Measurements from ENCODE around the gene ALPK3. TPM values are rescaled to one million over a fixed set of nuclear protein-coding genes. Genes with fewer than 3 reads are reported as not detected.

Gene ALPK3
- total RNA-seq, 1 experiment from 2014 or later: 17.7 TPM

GRCh38 chr15:84840255-84840654 lies 23.1 kb downstream of the ALPK3 start:
- no peak overlapping the region for H3T11ph ChIP-seq (ENCODE audit: low read length)
- no peak overlapping the region for H2AK5ac ChIP-seq (ENCODE audit: insufficient read length, low read length)
- no peak overlapping the region for H3K56ac ChIP-seq (ENCODE audit: insufficient read length, low read depth, low read length)
- H3K79me2 ChIP-seq (ENCODE audit: insufficient read depth, low read length): no peaks in the 10 kb centered on the region
- no peak overlapping the region for H3K23ac ChIP-seq (ENCODE audit: insufficient read length, low read depth, low read length)
- H2AFZ ChIP-seq (ENCODE audit: low read length): no peak overlapping the region
- no peak overlapping the region for H2BK5ac ChIP-seq (ENCODE audit: insufficient read length, low read length)
- no peak overlapping the region for H4K5ac ChIP-seq (ENCODE audit: insufficient read length, low read depth, low read length)
- H3K4me1 Mint-ChIP-seq: peaks cover 5% of the 10 kb centered on the region in 2 experiments; a peak in 2 of 4 replicates
- H3K27me3 ChIP-seq (ENCODE audit: insufficient read depth, low read length): no peaks in the 10 kb centered on the region
- H3K4me2 ChIP-seq (ENCODE audit: insufficient read depth, insufficient read length, low read length): no peak overlapping the region
- H2BK12ac ChIP-seq (ENCODE audit: insufficient read length, low read depth, low read length): no peak overlapping the region
- H3K4me3 Mint-ChIP-seq: no peak overlapping the region
- no peak overlapping the region for H4K91ac ChIP-seq (ENCODE audit: insufficient read length, low read depth, low read length)
- H4K20me1 ChIP-seq (ENCODE audit: control insufficient read depth, insufficient read depth, insufficient read length): no peaks in the 10 kb centered on the region
- H3K4ac ChIP-seq (ENCODE audit: low read depth, low read length): no peak overlapping the region
- no peaks in the 10 kb centered on the region for H3K27me3 Mint-ChIP-seq (ENCODE audit: low read depth)
- no peak overlapping the region for H2BK120ac ChIP-seq (ENCODE audit: low read depth, low read length, poor library complexity, severe bottlenecking)
- no CpG with 5 or more reads among the region's 10 CpGs for WGBS (ENCODE audit: extremely low coverage, insufficient read length, low lambda C conversion rate)
- H3K9me3 ChIP-seq (ENCODE audit: control insufficient read depth, low read depth, low read length): no peaks in the 10 kb centered on the region
- no peaks in the 10 kb centered on the region for H3K4me1 ChIP-seq (ENCODE audit: insufficient read depth, low read length)
- no peak overlapping the region for H3K18ac ChIP-seq (ENCODE audit: insufficient read length, low read depth, low read length)
- no peaks in the 10 kb centered on the region; a peak in 1 of 5 replicates for H3K9me3 Mint-ChIP-seq
- no peak overlapping the region for H3K14ac ChIP-seq (ENCODE audit: insufficient read depth, low read length)
- H3K23me2 ChIP-seq (ENCODE audit: insufficient read length, low read depth, low read length, poor library complexity, severe bottlenecking): no peaks in the 10 kb centered on the region
- no peak overlapping the region for H3K27ac ChIP-seq (ENCODE audit: insufficient read length, low read depth, low read length)
- H3K36me3 Mint-ChIP-seq (ENCODE audit: insufficient read depth in 1 of 3, low read depth in 3 of 3): peaks cover 0 to 19% (median 2%) of the 10 kb centered on the region in 3 experiments; a peak in 4 of 7 replicates
- no peak overlapping the region for H3K27ac Mint-ChIP-seq
- H3K9ac ChIP-seq (ENCODE audit: extremely low read depth, insufficient read length, low read length): no peak overlapping the region
- H4K8ac ChIP-seq (replicated peaks; ENCODE audit: insufficient read length, low read depth, low read length): no peak overlapping the region
- DNase-seq: no peak
- no peak overlapping the region for H2BK20ac ChIP-seq (ENCODE audit: low read depth, low read length, poor library complexity, severe bottlenecking)
- H3K79me1 ChIP-seq (ENCODE audit: insufficient read depth, low read depth, low read length, poor library complexity, severe bottlenecking): peaks cover 3% of the 10 kb centered on the region
- H2BK15ac ChIP-seq (ENCODE audit: low read depth, low read length): no peak overlapping the region
- no peak for TF ChIP-seq CTCF (conservative IDR thresholded peaks at IDR 0.05)

Data from H9 (cell line).